Muscle of leg (tissue), 11 donors: ENCODE results near the gene SLC43A1. TPM values are rescaled to one million over a fixed set of nuclear protein-coding genes. Genes with fewer than 3 reads are reported as not detected.

Experiments used
- DNase-seq: peaks from one replicate; pipeline ENCODE4 v3.0.0; 2013
- H3K27ac ChIP-seq: one replicate; pipeline ENCODE4 v1.5.1; 2013; ENCODE audit warnings: mild to moderate bottlenecking, low read length, control low read depth
- H3K27me3 ChIP-seq: one replicate; pipeline ENCODE4 v1.6.1; 2013; ENCODE audit warnings: low read length; ENCODE audit not compliant: control insufficient read depth, insufficient read depth
- H3K36me3 ChIP-seq: one replicate; pipeline ENCODE4 v1.6.1; 2013; ENCODE audit warnings: low read length; ENCODE audit not compliant: control insufficient read depth, insufficient read depth
- H3K4me1 ChIP-seq: one replicate; pipeline ENCODE4 v1.6.1; 2013; ENCODE audit warnings: low read length; ENCODE audit not compliant: control insufficient read depth, insufficient read depth
- H3K4me3 ChIP-seq: one replicate; pipeline ENCODE4 v1.5.1; 2013; ENCODE audit warnings: low read length, control low read depth
- H3K9me3 ChIP-seq: replicated peaks from 2 replicates; pipeline ENCODE4 v1.6.1; 2013; ENCODE audit warnings: low read depth, low read length; ENCODE audit not compliant: control insufficient read depth
- WGBS: methylation state at CpG from one replicate; pipeline ENCODE4 v1.1.5; 2013; ENCODE audit warnings: missing lambda C conversion rate; ENCODE audit not compliant: insufficient coverage; 5-methylcytosine and 5-hydroxymethylcytosine counted together
- polyA plus RNA-seq, 8 donors: library from polyadenylated mRNA; unstranded; fragments of 120-200 nt; gene quantifications; one replicate each; pipeline versions ENCODE4 v1.2.1 to v1.2.3, GENCODE V29; 2013; ENCODE audit warnings: inconsistent platforms in 1 of 8, low replicate concordance in 1 of 8; ENCODE audit not compliant: insufficient read length in 8 of 8, insufficient read depth in 1 of 8
- total RNA-seq: library from RNA; stranded (reverse); fragments of 120-200 nt; gene quantifications from one replicate; pipeline ENCODE4 v1.2.4, GENCODE V29; 2013

SLC43A1 gene
- total and polyA plus RNA-seq, 9 donors: 7.1 to 12.5 (median 10.3) TPM

DNA sequence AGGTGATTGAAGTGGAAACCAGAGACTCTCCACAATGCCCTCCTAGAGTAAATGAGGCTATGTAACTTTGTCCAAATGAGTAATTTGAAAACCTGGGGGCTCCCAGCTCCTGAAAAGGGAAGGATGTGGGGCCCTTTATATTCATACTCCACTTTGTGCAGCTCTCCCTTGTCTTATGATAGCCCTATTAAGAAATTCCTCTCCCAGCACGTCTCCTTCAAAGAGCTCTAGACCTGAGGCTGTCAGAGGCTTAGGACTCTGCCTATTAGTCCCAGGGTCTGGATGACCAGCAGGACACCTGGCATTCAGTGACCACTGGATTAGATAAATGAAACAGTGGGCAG lies 2.1 kb downstream of the SLC43A1 start:
- H3K9me3 ChIP-seq: no peaks in the 10 kb centered on the region
- no peak overlapping the region for H3K27ac ChIP-seq
- peaks cover 25% of the 10 kb centered on the region for H3K4me1 ChIP-seq
- H3K4me3 ChIP-seq: no peak overlapping the region
- no peaks in the 10 kb centered on the region for H3K36me3 ChIP-seq
- DNase-seq: no peak
- WGBS: no CpG with 5 or more reads among the region's 1 CpG
- no peaks in the 10 kb centered on the region for H3K27me3 ChIP-seq

DNA sequence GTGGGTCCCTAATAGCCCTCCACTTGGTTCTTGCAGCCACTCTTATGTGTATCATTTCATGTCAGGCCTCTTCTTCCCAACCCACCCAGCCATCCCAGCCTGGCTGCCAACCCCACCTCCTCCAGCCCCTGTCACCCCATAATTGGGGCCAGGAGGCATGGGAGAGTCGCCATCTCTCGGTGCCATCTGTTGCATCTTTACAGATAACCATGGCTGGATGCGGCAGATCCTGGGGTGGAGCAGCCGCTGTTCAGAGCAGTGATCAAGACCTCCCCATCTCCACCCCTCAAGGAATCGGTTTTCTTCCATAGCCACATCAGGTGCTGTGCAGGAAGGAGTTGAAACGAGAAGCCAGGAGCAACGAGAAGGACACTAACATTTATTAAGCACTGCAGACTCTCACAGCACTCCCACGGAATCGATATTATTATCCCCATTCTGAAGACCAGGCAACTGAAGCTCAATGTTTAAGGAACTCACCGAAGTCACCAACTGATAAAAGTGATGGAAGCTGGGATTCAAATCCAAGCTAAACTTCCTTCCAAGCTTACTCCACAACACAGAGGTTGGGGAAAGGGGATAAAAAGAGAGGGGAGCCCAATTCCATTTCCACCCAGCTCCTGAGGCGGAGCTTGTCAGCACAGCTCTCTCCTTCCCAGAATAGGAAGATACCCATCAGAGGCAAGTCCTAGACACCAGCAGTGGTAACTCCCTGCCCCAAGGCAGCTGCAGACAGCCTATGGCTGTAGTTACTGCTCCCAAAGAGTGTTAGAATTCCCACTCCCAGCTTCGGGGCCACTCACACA lies 2.7 kb downstream of the SLC43A1 start:
- H3K36me3 ChIP-seq: no peaks in the 10 kb centered on the region
- H3K4me1 ChIP-seq: peaks cover 25% of the 10 kb centered on the region
- H3K9me3 ChIP-seq: no peaks in the 10 kb centered on the region
- no peak overlapping the region for H3K27ac ChIP-seq
- WGBS: 65% methylated on average over 4 of the region's 12 CpGs
- no peak for DNase-seq
- H3K27me3 ChIP-seq: no peaks in the 10 kb centered on the region
- H3K4me3 ChIP-seq: no peak overlapping the region

DNA sequence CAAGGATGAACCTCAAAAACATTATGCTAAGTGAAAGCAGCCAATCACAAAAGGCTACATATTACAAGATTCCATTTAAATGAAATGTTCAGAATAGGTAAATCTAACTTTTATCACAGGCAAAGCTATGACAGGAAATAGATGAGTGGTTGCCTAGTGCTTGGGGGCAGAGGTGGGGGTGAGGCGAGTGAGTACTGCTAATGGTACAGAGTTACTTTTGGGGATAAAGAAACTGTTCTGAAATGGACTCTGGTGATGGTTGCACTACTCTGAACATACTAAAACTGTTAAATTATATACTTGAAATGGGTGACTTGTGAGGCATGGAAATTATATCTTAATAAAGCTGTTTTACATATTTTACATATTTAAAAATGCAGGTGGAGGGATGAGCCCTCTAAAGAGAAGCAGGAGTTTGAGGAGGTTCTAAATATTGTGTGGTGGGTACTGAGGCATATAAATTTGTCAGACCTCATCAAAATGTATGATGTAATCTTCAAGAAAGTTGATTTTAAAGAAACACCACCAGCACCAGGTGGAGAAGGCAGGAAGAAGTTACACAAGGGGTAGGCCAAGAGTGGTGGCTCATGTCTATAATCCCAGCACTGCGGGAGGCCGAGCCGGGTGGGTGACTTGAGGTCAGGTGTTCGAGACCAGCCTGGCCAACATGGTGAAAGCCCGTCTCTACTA lies 3.6 kb downstream of the SLC43A1 start:
- Histone ChIP-seq H3K4me1 (peaks cover 25% of the 10 kb centered on the region), H3K27me3 (no peaks in the 10 kb centered on the region), H3K4me3 (no peak overlapping the region), H3K27ac (no peak overlapping the region), H3K9me3 (no peaks in the 10 kb centered on the region), H3K36me3 (no peaks in the 10 kb centered on the region)
- WGBS: 90% methylated on average over 5 of the region's 6 CpGs
- DNase-seq: no peak

DNA sequence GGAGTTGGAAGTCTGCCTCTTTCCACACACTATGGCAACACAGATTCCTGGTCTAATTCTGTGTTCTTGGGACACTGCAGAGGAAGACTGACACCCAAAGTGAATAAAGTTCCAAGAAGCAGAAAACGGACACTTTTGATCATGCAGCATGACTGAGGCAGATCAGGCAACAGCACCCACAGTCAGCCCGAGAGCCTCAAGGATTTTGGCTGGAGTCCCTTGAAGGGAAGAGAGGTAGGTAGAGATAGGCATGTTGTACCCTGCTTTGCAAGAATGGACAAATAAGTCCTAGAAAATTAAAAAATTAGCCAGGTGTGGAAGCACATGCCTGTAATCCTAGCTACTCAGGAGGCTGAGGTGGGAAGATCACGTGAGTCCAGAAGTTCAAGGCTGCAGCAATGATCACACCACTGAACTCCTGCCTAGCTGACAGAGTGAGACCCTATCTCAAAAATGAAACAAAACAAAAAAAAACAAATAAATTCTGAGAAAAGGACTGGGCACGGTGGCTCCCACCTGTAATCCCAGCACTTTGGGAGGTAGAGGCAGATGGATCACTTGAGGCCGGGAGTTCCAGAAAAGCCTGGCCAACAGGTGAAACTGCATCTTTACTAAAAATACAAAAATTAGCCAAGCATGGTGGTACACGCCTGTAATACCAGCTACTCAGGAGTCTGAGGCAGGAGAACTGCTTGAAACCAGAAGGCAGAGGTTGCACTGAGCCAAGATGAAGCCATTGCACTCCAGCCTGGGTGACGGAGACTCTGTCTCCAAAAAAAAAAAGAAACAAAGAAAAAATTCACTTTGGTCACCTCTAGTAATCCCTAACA lies 6.9 kb downstream of the SLC43A1 start:
- peaks cover 4% of the 10 kb centered on the region for H3K36me3 ChIP-seq
- WGBS: 94% methylated on average over 3 of the region's 7 CpGs
- DNase-seq: no peak

GRCh38 chr11:57506522-57506921 lies 9.0 kb downstream of the SLC43A1 start:
- WGBS: 100% methylated on average over 1 of the region's 1 CpG
- Histone ChIP-seq H3K9me3 (no peaks in the 10 kb centered on the region), H3K27me3 (no peaks in the 10 kb centered on the region), H3K36me3 (peaks cover 4% of the 10 kb centered on the region), H3K27ac (no peak overlapping the region), H3K4me1 (peaks cover 1% of the 10 kb centered on the region), H3K4me3 (no peak overlapping the region)
- DNase-seq: no peak

More for the DNA sequence above, 6.9 kb downstream of the SLC43A1 start:
- H3K27me3 ChIP-seq: no peaks in the 10 kb centered on the region
- H3K9me3 ChIP-seq: no peaks in the 10 kb centered on the region
- peaks cover 6% of the 10 kb centered on the region for H3K4me1 ChIP-seq
- no peak overlapping the region for H3K27ac ChIP-seq
- H3K4me3 ChIP-seq: no peak overlapping the region

DNA sequence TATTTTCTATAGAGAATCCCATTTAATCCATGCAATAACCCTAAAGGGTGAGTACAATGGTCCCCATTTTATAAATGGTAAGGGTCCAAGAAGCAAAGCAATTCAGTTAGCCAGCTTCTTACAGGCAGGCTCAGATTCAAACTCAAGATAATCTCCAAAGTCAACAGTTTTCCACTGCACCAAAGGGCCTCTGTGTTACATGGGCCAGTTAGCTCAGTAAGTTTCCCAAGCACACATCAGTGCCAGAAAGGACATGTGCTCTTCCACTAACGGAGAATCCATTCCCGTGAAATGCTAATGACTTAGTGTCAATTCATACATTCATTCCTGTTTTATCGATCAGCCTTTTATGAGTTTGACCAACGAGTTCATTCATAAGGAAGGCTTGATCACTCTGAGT lies 11.0 kb downstream of the SLC43A1 start:
- peaks cover 22% of the 10 kb centered on the region for H3K4me1 ChIP-seq
- 100% methylated on average over 1 of the region's 4 CpGs for WGBS
- H3K27me3 ChIP-seq: no peaks in the 10 kb centered on the region
- no peaks in the 10 kb centered on the region for H3K9me3 ChIP-seq
- DNase-seq: no peak
- peaks cover 11% of the 10 kb centered on the region for H3K36me3 ChIP-seq
- no peak overlapping the region for H3K27ac ChIP-seq
- no peak overlapping the region for H3K4me3 ChIP-seq

DNA sequence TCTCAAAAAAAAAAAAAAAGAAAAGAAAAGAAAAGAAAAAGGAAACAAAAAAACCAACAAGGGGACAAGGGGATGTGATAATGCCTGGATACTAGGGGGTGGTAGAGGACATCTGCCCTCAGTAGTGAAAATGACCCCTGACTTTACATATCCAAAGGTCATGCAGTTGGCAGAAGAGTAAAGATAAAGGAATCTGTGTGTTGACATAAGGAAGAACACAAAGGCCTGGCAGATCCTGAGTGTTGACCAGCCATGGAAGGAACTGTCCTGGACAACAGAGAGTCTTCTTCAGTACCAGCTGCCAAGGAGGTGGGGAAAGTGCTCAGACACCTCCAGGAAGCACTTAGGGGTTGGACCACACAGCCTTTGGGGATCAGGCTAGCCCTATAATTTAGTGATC lies 12.6 kb downstream of the SLC43A1 start:
- no peaks in the 10 kb centered on the region for H3K9me3 ChIP-seq
- no peak for DNase-seq
- peaks cover 33% of the 10 kb centered on the region for H3K4me1 ChIP-seq
- no peak overlapping the region for H3K27ac ChIP-seq
- H3K36me3 ChIP-seq: peaks cover 13% of the 10 kb centered on the region
- H3K4me3 ChIP-seq: no peak overlapping the region
- no peaks in the 10 kb centered on the region for H3K27me3 ChIP-seq

GRCh38 chr11:57502376-57502775 lies 13.1 kb downstream of the SLC43A1 start:
- Histone ChIP-seq H3K4me3 (no peak overlapping the region), H3K9me3 (no peaks in the 10 kb centered on the region), H3K27ac (no peak overlapping the region), H3K27me3 (no peaks in the 10 kb centered on the region), H3K36me3 (peaks cover 17% of the 10 kb centered on the region), H3K4me1 (peaks cover 33% of the 10 kb centered on the region)
- 94% methylated on average over 3 of the region's 3 CpGs for WGBS
- no peak for DNase-seq

GRCh38 chr11:57501953-57502352 lies 13.5 kb downstream of the SLC43A1 start:
- no peak overlapping the region for H3K27ac ChIP-seq
- H3K36me3 ChIP-seq: peaks cover 19% of the 10 kb centered on the region
- no peak for DNase-seq
- peaks cover 33% of the 10 kb centered on the region for H3K4me1 ChIP-seq
- no peaks in the 10 kb centered on the region for H3K9me3 ChIP-seq
- no peak overlapping the region for H3K4me3 ChIP-seq
- H3K27me3 ChIP-seq: no peaks in the 10 kb centered on the region
- 91% methylated on average over 1 of the region's 4 CpGs for WGBS

DNA sequence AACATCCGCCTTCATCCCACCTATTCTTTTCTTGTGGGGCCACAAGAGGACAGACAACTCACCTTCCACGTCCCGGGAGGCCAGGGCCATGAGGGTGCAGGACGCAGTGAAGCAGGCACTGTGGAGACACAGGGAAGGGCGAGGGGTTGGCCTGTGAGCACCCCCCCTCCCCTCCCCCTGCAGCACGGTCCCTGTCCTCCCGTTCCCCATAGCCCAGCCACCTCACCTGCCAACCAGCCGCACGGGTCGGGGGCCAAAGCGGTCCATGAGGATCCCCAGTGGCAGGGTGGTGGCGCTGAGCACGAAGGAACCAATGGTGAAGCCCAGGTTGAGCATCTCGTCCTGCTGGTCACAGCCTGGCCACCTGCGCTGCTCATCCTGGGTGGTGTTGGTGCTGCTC lies 14.6 kb downstream of the SLC43A1 start:
- Histone ChIP-seq H3K27me3 (no peaks in the 10 kb centered on the region), H3K36me3 (peaks cover 29% of the 10 kb centered on the region), H3K9me3 (no peaks in the 10 kb centered on the region), H3K4me1 (peaks cover 33% of the 10 kb centered on the region), H3K27ac (no peak overlapping the region), H3K4me3 (no peak overlapping the region)
- WGBS: 80% methylated on average over 11 of the region's 15 CpGs
- DNase-seq: no peak
